GM12874 (cell line): ENCODE results near the gene C4orf50.

Experiments
- TF ChIP-seq, protein P1 (sequence below): IDR thresholded peaks from 2 replicates; pipeline ENCODE4 v1.5.1; 2011; ENCODE audit warnings: low read depth, mild to moderate bottlenecking, control low read depth, low read length, moderate library complexity; ENCODE audit not compliant: insufficient read depth

C4orf50 gene

GRCh38 chr4:5971078-5971450 lies 47.2 kb downstream of the C4orf50 start:
- TF ChIP-seq, protein P1, sequence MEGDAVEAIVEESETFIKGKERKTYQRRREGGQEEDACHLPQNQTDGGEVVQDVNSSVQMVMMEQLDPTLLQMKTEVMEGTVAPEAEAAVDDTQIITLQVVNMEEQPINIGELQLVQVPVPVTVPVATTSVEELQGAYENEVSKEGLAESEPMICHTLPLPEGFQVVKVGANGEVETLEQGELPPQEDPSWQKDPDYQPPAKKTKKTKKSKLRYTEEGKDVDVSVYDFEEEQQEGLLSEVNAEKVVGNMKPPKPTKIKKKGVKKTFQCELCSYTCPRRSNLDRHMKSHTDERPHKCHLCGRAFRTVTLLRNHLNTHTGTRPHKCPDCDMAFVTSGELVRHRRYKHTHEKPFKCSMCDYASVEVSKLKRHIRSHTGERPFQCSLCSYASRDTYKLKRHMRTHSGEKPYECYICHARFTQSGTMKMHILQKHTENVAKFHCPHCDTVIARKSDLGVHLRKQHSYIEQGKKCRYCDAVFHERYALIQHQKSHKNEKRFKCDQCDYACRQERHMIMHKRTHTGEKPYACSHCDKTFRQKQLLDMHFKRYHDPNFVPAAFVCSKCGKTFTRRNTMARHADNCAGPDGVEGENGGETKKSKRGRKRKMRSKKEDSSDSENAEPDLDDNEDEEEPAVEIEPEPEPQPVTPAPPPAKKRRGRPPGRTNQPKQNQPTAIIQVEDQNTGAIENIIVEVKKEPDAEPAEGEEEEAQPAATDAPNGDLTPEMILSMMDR: no peak

- TF ChIP-seq, protein P1: no peak
These were observed 47.7 kb downstream of the C4orf50 start for GRCh38 chr4:5970381-5971077.

DNA sequence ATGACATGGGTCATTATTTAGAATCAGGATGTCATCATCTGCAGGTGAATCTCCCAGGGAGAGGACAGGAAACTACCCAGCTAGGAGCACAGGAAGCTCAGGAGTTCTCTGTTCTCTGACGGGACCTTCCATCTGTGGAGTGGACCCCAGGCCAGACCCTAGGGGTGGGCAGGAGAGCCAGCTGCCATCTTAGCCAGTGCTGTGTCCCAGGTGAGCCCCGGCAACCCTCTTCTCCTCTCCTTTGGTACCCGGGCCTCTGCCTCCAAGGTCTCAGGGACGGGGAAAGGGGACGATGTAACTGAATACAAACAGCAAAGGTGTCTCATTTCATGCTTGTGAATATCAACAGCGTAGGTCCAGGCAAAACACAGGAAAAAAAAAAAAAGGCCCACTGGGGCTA lies 48.5 kb downstream of the C4orf50 start:
- TF ChIP-seq, protein P1: no peak

GRCh38 chr4:5969336-5969735 lies 48.9 kb downstream of the C4orf50 start:
- TF ChIP-seq, protein P1: no peak

DNA sequence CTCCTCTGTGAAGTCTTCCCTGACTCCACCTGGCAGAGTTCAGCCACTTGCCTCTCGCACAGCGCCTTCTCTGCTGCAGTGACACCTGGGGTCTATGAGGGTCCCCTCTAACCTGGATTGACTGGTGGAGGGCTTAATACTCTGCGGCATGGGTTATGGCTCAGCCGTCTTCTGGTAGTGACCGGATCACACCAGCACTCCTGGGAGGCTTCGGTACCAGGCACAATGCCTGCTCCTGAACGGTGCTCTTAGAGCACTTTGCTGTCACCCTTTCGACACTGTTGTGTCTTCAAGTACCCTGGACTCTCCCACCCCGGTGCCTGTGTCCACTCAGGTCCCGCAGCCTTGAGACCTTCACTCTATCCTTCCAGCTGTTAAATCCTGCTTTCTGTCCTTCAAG lies 50.0 kb downstream of the C4orf50 start:
- TF ChIP-seq, protein P1: no peak

DNA sequence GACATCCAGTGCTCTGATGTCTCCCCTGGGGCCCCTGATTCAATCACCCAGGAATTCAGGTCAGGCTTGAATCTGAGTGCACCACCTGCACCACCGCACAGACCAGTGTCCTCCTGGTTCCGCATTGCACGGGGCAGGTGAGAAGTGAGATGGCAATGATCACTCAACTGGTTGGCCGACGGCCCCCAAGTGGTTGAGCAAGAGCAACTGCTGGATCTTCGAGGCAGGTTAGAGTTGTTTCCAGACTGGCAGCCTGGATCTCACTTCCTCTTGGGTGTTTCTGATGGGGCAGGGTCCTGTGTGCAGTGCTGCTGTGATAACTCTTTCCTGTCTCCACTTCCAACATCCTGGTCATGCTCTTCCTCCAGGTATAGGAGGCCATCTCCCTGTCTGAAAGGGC lies 50.4 kb downstream of the C4orf50 start:
- TF ChIP-seq, protein P1: no peak

GRCh38 chr4:5965225-5965624 lies 53.0 kb downstream of the C4orf50 start:
- TF ChIP-seq, protein P1: no peak
